DMS 273 treated with DMSO at 0.1 percent for 48 hours (cell line): ENCODE data around the gene AKR1C1.
"Not testable (repeated sequence)": the region's sequence is repeated elsewhere in the genome, so short reads cannot be mapped to it uniquely, and the experiment has no call there.

Source experiments
- DNase-seq: peaks from one replicate; lab custom pipeline; 2025; lab: John Stamatoyannopoulos, UW

The AKR1C1 gene

GRCh38 chr10:4947635-4948596 is 15.3 kb upstream of the AKR1C1 start:
- DNase-seq = no peak

GRCh38 chr10:4951512-4952162 is 11.6 kb upstream of the AKR1C1 start:
- not testable (repeated sequence) for DNase-seq

- no peak for DNase-seq
Measured at GRCh38 chr10:4953405-4953804, 9.8 kb upstream of the AKR1C1 start.

DNA sequence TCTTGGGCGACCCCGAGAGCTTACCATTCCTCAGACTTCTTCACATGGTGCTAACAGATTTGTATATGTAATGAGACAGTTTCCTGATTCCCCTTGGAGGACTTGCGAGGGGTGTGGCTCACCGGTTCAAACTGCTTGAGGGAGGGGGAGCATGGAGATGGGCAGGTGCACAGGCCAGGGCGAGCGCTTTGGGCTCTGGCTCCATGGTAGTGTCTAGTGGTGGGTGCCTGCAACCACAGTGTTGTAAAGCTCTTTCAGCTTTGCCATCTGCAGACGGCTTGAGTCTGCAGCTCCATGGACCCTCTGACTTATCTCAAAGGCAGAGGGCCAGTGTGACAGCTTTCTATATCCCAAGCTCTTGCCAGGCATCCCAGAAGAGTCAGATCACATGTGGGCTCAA is 7.1 kb upstream of the AKR1C1 start:
- not testable (repeated sequence) for DNase-seq

GRCh38 chr10:4956955-4957645 is 6.1 kb upstream of the AKR1C1 start:
- not testable (repeated sequence) for DNase-seq

DNA sequence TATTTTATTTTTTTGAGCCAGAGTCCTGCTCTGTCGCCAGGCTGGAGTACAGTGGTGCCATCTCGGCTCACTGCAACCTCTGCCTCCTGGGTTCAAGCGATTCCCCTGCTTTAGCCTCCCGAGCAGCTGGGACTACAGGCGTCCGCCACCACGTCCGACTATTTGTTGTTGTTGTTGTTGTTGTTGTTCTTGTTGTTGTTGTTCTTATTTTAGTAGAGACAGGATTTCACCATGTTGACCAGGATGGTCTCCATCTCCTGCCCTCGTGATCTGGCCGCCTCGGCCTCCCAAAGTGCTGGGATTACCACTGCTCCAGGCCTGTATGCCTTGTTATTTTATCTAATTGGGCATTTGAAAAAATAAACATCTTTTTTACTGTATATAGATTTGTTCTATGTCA is 1.7 kb upstream of the AKR1C1 start:
- DNase-seq = not testable (repeated sequence)

DNA sequence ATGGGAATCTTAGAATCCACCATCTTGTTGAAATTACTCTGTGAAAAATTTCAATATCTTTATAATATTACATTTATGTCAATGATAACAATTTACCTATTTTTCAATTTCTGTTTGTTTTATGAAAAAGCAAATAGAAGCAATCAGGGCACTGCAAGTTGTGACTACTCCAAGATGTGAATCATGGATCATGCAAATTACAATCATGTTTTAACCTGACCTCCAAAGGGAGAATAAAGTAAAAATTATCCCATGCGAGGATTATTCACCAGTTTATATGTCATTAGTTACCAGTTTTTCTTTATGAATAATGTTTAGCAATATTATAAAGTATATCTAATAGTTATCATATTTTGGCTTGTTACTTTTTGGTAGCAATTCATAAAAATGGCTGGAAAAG is 907 bp upstream of the AKR1C1 start:
- DNase-seq = not testable (repeated sequence)

DNA sequence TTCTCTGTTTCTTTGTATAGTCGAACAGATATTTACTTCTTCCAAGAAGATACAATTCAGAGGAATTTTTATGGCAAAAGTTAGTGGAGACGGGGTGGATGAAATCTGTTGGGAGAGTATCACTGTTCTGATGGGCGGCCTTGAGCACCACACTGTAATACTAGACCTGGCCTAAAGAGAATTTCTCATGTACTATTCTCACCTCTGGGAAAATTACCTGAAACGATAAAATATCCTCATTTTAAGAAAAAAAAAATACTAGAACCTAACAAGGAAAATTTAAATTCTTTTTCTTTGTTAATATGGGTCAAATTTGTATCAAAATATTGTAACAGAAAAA is 570 bp downstream of the AKR1C1 start:
- DNase-seq = not testable (repeated sequence)

- not testable (repeated sequence) for DNase-seq
Measured at GRCh38 chr10:4965763-4966162, 2.5 kb downstream of the AKR1C1 start.

GRCh38 chr10:4967189-4967588 is 4.0 kb downstream of the AKR1C1 start:
- DNase-seq = not testable (repeated sequence)

DNA sequence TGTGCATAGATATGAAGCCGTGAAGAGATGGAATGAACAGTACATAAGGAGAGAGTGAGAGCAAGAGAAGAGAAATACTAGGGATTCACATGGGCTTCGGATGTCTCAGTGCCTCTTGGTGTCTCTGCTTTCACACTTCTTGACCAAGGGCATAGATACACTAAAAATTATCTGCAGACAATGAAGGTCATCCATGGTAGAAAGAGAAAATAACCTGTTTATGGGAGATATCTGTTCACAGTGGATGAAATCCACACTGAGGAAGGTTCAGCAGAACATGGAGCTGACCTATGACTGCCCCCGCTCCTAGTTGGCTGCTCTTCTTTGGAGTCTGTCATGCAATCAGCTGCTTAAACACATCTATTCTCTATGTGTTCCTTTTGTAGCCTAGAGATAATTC is 6.1 kb downstream of the AKR1C1 start:
- DNase-seq = not testable (repeated sequence)

DNA sequence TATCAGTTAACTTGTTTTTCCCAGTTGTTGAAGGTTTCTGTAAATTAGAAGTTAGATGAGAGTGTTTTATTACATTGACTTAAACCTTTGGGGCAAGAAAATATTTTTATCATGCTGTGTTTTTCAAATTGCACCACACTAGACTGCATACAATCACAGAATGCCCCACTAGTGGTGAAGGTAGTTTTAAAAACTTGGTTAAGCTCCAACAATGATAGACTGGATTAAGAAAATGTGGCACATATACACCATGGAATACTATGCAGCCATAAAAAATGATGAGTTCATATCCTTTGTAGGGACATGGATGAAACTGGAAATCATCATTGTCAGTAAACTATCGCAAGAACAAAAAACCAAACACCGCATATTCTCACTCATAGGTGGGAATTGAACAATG is 7.1 kb downstream of the AKR1C1 start:
- not testable (repeated sequence) for DNase-seq

- DNase-seq = not testable (repeated sequence)
Measured at GRCh38 chr10:4972369-4973142, 9.3 kb downstream of the AKR1C1 start.

- DNase-seq = not testable (repeated sequence)
Measured at GRCh38 chr10:4973294-4973693, 10.1 kb downstream of the AKR1C1 start.

DNA sequence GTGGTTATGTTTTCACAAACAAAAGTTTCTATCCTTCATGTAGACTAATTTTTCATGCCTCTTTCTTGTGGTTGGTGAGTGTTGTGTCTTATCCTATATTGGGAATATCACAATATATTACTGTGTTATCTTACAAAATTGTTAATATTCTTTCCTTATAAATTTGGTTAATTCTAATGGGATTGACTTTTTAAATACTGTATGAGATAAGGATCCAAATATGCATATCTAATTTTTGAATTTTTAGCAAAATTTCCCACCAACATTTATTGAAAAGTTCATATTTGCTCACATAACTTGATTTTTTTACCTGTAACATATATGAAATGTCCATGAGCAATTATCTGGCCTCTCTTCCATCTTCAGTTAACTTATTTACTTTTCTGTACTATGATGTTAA is 11.2 kb downstream of the AKR1C1 start:
- not testable (repeated sequence) for DNase-seq

DNA sequence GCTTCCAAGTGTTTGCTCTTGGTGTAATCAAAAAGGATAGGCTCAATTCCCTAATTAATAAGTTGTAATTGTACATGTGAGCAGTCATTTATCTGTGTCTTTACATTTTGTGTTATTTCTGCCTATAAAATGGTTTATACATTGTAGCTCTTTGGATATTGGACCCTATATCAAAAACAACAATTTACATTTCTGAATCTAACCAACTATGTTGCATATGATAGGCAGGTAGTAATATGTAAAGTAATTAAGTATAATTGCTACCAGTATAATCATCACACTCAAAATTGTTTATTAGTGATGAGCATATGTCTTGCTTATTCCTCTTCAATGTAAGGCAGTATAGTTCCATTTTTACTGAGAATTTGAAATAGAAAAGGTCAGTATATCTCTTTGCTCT is 13.8 kb downstream of the AKR1C1 start:
- DNase-seq = no peak

GRCh38 chr10:4978870-4979269 is 15.7 kb downstream of the AKR1C1 start:
- DNase-seq = no peak

DNA sequence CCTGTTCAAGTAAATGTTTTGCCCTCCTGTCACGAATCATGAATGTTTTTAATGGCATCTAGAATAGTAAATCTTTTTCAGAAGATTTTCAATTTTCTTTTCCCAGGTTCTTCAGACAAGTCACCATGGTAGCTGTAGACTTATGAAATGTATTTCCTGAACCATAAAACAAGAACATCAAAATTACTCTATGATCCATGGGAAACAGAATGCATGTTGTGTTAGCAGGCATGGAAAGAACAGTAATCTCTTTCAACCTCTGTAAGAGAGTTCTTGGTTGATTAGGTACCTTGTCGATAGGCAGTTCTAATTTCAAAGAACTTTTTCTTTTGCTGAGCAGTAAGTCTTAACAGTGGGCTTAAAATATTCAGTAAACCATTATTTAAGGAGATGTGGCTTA is 17.6 kb downstream of the AKR1C1 start:
- no peak for DNase-seq

DNA sequence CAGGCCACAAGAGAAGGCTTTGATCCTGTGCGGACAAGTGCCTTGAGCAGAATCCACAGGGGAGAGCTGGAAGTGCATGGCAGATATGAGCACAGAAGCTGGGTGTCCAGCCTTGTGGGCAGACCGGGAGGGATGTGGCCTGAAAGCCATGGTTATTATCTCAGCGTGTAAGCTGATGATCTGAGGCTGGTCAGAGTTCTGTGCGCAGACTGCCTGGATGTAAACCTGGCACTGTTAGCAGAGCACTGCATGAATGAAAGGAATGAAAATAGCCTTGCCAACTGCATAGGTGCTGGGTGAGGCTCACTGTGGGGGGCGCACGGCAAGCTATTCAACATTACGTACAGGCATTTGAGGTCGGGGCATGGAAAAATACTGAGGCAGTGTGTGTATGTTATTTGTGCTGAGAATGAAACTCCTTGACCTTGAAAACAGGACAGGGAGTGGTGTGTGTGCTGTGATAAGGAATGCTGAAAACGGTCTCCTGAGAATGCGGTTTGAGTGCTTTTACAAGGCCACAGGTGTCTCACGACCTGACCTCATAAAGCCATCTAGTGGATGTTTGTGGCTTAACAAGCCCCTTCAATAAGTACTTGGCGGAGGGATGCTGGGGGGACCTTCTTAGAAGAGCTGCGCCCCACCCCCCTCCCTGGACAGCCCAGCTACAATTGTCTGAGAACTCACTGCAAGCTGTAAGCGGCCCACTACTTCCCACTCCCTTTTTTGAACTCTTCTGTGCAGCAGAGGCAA is 18.7 kb downstream of the AKR1C1 start:
- DNase-seq = no peak

DNA sequence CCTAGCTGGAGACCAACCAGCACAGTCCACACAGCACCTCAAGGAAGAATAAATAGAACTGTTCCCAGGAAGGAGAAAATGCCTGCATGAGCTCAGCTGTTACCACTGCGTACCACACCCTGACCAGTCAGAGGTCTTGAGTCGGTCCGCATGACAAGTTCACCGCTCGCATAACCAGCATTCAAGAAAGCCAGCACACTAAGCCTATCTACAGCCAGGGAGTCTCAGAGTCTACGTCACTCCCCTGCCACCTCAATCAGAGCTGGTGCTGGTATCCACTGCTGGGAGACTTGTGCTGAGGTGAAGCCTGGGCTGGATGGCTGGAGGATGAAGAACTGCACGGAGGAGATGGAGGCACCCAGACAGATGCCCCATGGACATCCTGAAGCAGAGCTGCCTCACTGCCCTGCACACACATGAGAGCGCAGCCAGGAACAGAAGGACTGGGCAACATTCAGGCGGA is 19.6 kb downstream of the AKR1C1 start:
- DNase-seq = no peak

DNA sequence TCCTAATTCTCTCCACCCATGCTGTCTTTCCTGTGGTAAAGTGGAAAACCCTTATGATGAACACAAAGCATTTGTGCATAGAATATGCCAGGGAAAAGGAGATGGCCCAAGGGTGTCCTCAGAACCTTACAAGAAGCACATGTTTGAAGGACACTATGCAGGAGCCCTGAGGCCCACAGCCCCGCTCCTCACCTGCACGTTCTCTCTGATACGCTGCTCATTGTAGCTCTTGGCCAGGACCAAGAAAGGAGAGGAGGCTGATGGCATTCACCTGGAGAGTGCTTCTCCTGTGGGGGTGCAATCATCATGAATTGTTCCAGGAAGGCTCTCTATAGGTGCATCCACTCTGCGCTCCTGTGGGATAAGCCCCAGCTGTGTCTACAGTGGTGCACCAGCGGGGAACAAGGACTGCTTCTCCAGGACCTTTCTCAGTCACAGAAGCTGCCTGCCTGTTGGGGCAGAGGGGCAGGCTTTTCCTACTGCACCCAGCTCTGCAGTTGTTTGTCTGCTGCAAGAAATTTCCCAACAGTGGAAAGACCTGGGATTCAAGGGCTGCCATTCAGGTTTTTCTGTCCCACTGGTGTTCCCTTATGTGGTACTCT is 20.5 kb downstream of the AKR1C1 start:
- no peak for DNase-seq
